COR-L47 (cell line): ENCODE data around the gene HSPA1B.
"Not testable (repeated sequence)": the region's sequence is repeated elsewhere in the genome, so short reads cannot be mapped to it uniquely, and the experiment has no call there.

Experiments used
- DNase-seq: peaks from one replicate; lab custom pipeline; 2025; lab: John Stamatoyannopoulos, UW

The HSPA1B gene

GRCh38 chr6:31797588-31797987, 29.9 kb upstream of the HSPA1B start:
- DNase-seq: no peak

DNA sequence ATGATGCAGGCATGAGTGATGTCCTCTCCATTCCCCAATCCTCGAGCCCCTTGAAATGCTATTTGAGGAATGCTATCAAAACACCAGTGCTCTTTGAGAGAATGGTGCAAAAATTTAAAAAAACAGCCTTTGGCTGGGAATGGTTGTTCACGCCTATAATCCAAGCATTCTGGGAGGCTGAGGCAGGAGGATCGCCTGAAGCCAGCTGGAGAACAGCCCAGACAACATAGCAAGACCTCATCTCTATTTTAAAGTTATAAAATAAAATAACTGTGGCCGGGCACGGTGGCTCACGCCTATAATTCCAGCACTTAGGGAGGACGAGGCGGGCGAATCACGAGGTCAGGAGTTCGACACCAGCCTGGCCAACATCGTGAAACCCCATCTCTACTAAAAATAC, 27.8 kb upstream of the HSPA1B start:
- DNase-seq: no peak

DNA sequence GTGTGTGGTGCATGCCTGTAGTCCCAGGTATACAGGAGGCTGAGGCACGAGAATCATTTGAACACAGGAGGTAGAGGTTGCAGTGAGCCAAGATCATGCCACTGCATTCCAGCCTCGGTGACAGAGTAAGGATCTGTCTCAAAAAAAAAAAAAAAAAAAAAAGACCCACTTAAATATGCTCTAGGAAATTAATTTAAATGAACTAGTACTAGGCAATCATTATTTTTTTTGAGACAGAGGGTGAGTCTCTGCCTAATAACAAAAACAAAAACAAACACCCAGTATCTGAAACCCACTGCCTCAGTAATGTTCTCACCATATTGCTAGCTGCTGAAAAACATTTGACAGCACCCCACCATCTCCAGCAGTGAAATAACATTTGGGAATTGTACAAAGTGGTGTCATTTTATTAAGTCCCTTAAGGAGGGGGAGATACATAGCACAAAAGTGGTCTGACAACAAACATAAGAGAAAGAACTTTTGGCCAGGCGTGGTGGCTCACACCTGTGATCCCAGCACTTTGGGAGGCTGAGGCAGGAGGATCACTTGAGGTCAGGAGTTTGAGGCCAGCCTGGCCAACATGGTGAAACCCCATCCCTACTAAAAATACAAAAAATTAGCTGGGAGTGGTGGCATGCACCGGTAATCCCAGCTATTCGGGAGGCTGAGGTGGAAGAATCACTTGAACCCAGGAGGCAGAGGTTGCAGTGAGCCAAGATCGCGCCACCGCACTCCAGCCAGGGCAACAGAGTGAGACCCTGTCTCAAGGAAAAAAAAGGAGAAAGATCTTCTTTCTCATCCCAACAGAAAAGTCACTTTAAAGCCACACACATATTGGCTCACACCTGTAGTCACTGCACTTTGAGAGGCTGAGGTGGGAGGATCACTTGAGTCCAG, 26.3 kb upstream of the HSPA1B start:
- not testable (repeated sequence) for DNase-seq

DNA sequence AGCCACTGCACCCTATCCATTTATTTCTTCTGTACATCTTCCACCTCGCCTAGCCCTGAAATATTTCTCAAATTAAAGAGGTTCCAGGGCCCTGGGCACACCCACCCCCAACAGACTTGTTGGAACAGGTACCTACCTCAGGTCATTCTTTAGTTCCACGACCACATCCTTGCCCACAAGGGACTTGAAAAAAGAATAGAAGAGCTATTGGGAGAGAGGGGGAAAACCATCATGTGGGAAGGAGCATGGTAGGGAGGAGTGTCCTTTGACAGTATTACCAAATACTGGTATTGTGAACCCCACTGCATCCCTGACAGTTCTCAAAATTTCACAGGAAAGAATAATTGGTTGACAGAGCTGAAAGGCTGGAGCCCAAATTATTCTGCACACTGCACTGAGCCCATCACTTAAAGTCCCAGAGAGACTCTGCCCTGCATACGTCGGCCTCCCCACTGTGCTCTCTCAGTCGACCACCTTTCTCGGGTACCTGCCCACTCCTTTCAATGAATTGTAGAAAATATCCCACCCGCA, 21.5 kb upstream of the HSPA1B start:
- DNase-seq: no peak

DNA sequence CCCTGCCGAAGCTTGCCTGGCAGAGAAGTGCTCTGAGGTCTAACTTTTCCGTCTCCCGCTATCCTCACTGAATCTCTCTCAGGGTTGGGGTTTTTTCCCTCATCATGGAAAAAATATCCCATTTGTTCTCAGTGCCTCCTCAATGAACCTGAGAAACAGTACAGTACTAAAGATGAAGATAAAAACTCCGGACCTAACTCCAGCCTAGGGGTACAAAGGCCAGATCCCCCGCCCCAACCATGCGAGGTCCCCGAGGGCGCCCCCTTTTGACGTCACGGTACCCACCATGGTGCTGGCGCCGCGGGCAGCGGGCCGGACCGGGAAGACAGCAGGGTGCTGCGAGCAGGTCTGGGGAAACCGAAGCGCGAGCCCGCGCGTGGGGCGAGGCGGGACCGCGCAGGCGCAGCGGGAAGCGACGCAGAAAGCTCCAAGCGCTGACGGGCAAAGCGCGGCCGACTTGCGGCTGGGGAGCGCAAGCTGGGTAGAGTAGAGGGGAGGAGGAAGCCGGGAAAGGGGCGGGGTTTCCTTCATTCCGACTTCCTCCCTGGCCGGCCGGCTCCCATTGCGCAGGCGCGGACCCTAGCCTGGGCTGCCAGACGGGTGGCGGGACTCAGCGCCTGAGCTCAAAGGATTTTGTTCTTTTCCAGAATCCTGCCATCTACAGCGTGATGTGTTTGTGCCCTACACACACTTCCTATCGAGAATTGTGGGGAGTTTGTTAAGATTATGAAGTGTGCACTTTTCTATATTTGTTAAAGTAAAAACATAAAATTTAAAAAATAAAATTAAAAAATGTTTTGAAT, 20.9 kb upstream of the HSPA1B start, which contains the start of gene LSM2:
Gene LSM2, minus strand, starts transcription at position 497 of the 803 bp plus-strand sequence. Its CDS starts 209 bp downstream, at position 288.
- peak; percentile 96 for DNase-seq

DNA sequence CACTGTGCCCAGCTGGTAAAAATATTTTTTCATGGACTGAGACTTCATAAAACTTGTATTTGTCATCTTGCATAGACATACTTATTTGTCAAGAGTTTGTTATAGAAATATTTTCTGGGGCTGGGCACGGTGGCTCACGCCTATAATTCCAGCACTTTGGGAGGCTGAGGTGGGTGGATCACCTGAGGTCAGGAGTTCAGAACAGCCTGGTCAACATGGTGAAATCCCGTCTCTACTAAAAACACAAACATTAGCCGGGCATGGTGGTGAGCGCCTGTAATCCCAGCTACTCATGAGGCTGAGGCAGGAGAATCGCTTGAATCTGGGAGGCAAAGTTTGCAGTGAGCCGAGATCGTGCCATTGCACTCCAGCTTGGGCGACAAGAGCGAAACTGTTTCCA, 18.9 kb upstream of the HSPA1B start:
- DNase-seq: not testable (repeated sequence)

DNA sequence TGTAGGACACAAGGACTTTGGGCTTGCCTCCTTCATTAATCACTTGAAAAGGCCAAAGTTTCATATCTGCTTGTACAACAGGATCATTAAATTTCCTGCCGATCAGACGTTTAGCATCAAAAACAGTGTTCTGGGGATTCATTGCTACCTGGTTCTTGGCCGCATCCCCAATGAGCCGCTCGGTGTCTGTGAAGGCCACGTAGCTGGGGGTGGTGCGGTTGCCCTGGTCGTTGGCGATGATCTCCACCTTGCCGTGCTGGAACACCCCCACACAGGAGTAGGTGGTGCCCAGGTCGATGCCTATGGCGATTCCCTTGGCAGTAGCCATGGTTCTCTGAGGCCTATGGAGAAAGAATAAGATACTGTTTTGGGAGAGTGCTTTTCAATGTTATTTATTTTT, 15.9 kb upstream of the HSPA1B start:
- no peak for DNase-seq

- DNase-seq: no peak
Measured at GRCh38 chr6:31813465-31813849, 14.1 kb upstream of the HSPA1B start.

DNA sequence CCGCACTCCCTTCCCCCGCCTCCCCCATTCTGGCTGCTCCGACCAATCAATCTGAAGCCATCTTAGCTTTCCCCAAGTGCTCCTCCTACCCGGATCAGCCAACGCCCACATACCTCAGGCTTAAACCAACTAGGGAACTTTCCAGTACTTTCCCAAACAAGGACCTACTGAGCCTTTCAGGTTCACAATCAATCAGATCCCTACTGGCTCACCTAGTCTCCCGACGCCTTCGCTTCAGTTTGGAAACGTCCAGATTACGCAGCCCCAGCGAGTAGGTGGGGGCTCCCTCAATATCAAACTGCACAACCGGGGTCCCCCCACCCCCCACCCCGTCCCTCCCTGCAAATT, 12.9 kb upstream of the HSPA1B start:
- DNase-seq: peak; percentile 94

- DNase-seq: peak; percentile 92
Measured at GRCh38 chr6:31815025-31815838, 12.3 kb upstream of the HSPA1B start, which contains the start of the genes HSPA1A and HSPA1L. Gene HSPA1A, plus strand, starts transcription at chr6:31815543. Its CDS starts 214 bp downstream, at chr6:31815757. Gene HSPA1L, minus strand, starts transcription at chr6:31815283. Its CDS starts 3,311 bp downstream, at chr6:31811972.

- not testable (repeated sequence) for DNase-seq
Measured at GRCh38 chr6:31817133-31817928, 10.2 kb upstream of the HSPA1B start.

DNA sequence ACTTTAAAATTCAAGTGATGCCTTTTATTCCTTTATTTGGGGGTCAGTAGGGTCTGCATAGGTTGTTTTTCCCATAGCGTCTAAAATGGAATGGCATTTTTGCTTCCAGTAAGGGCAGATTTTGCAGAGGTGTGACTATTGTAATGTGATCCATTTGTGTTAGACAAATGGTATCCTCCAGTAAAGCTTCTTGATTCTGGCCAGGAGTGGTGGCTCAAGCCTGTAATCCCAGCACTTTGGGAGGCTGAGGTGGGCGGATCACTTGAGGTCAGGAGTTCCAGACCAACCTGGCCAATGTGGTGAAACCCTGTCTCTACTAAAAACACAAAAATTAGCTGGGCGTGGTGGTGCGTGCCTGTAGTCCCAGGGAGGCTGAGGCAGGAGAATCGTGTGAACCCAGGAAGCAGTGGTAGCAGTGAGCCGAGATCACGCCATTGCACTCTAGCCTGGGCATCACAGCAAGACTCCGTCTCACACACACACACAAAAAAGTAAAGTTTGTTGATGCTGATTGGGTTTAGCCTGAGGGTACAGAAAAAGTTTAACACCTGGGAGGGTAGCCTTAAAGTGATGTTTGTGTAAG, 9.5 kb upstream of the HSPA1B start:
- DNase-seq: not testable (repeated sequence)

- no peak for DNase-seq
Measured at GRCh38 chr6:31819871-31820299, 7.7 kb upstream of the HSPA1B start.

- DNase-seq: not testable (repeated sequence)
Measured at GRCh38 chr6:31820399-31820798, 7.1 kb upstream of the HSPA1B start.

DNA sequence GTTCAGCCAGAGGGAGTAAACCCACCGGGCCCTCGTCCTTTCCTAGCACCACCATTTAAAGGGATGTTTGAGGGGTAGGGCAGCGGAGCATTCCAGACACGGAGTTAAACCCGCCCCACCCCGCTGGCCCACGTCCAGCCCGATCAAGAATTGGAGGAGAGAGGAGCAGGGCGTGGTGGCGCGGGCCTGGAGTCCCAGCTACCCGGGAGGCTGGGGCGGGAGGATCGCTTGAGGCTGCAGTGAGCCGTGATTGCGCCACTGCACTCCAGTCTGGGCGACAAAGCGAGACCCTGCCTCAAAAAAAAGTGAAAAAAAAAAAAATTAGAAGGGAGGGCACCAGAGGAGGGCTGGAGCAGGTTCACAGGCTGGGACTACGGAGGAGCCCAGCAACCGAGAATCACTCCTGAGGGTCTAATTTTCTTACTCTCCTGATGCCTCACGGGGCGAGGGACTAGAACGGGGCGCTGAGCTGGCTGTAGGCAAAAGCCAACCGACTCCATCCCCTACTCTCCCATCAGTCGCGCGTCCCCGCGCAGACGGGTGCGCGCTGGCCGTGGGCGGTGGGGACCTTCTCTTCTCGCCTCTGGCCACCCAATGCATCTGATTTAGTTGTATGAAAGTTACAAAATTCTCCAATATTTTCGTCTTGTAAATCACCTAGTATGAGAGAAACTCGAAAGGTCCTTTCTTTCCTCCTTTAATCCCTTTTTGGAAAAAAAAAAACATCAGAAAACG, 6.1 kb upstream of the HSPA1B start:
- peak; percentile 36 for DNase-seq

DNA sequence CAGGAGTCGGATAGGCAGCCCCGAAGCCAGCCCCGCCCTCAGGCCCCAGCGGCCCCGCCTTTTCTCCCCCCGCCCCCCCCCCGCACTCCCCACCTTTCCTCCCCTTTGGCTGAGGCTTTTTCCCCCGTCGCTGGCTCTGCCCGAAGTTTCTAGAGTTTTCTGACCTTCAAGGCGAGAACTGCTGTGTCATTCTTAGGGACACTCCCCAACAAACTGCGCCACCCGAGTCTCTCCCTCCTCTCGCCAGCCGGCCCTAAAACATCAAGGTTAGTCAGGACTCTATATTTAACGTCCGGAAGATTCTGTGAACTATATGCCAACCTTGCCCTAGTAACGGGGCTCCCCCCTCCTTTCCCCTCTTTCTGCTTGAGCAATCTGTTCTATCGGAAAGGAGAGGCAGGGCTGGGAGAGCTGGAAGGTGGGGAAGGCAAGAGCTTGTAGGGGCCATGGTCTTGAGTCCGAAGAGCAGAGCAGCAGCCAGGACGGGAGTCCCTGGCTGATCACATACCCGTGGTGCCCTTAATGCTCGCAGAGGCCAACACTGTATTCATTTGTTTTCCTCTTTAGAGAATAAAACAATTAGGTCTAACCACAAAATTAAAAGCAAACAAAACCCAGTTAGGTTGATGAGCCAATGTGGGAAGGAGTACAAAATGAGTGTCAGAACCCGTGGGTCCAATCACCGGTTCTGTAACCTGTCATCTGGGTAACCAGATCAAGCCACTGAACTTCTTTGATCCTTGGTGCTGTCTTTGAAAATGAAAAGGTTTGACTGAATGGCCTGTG, 5.3 kb upstream of the HSPA1B start:
- peak; percentile 36 for DNase-seq

GRCh38 chr6:31823592-31824196, 3.8 kb upstream of the HSPA1B start:
- not testable (repeated sequence) for DNase-seq

DNA sequence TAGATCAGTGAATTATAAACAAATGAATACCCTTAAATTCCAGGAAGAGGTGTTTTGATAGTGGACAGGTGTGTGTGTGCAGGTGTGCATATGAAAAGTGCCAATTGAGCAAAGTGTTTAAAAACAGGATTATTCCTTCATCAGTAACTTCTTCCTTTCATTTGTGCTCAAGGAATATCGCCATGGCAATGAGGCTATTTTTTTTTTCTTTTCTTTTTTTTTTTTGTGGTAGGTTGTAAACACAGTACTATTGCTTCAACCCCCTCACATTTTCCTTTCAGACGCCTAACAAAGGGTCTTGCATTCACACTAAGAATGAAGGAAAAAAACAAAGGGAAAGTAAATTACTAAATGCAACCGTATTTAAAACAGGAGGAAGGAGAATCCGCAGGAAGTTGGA, 2.0 kb upstream of the HSPA1B start:
- DNase-seq: no peak
